Upper lobe of left lung (tissue), 4 donors: ENCODE data around the gene NLRX1.
"Not testable (repeated sequence)": the region's sequence is repeated elsewhere in the genome, so short reads cannot be mapped to it uniquely, and the experiment has no call there.

Source experiments
- EP300 ChIP-seq, 4 donors: sonication (generic); formaldehyde crosslinking; IDR thresholded peaks; one replicate each; pipeline ENCODE4 v1.5.1; 2017; ENCODE audit warnings: antibody characterized with exemption in 4 of 4, control low read depth in 2 of 4
- POLR2A ChIP-seq, 4 donors: fragments of 450-650 bp; IDR thresholded peaks; one replicate each; pipeline ENCODE4 v1.5.1; 2016 to 2017; ENCODE audit warnings: antibody characterized with exemption in 4 of 4, mild to moderate bottlenecking in 2 of 4
- POLR2AphosphoS5 ChIP-seq, 2 donors: sonication (generic); formaldehyde crosslinking; IDR thresholded peaks; one replicate each; pipeline ENCODE4 v1.5.1; 2017; ENCODE audit warnings: antibody characterized with exemption in 2 of 2
- TF ChIP-seq, protein P1 (sequence below), 6 experiments: fragments of 450-650 bp in 4 of 6; fragments of 200-600 bp in 2 of 6; sonication (generic) in 2 of 6; IDR thresholded peaks; one replicate each; pipeline ENCODE4 v1.5.1; 2016 to 2019; ENCODE audit warnings: antibody characterized with exemption in 6 of 6

DNA sequence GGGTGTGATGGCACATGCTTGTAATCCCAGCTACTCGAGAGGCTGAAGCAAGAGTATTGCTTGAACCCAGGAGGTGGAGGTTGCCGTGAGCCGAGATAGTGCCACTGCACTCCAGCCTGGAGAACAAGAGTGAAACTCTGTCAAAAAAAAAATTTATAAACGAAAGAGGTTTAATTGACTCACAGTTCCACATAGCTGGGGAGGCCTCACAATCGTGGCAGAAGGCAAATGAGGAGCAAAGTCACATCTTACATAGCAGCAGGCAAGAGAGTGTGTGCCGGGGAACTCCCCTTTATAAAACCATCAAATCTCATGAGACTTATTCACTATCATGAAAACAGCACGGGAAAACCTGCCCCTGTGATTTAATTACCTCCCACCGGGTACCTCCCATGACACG lies 15.9 kb downstream of the NLRX1 start:
- TF ChIP-seq EP300, POLR2AphosphoS5, POLR2A (IDR thresholded peaks at IDR 0.05): not testable (repeated sequence)
- TF ChIP-seq, protein P1, sequence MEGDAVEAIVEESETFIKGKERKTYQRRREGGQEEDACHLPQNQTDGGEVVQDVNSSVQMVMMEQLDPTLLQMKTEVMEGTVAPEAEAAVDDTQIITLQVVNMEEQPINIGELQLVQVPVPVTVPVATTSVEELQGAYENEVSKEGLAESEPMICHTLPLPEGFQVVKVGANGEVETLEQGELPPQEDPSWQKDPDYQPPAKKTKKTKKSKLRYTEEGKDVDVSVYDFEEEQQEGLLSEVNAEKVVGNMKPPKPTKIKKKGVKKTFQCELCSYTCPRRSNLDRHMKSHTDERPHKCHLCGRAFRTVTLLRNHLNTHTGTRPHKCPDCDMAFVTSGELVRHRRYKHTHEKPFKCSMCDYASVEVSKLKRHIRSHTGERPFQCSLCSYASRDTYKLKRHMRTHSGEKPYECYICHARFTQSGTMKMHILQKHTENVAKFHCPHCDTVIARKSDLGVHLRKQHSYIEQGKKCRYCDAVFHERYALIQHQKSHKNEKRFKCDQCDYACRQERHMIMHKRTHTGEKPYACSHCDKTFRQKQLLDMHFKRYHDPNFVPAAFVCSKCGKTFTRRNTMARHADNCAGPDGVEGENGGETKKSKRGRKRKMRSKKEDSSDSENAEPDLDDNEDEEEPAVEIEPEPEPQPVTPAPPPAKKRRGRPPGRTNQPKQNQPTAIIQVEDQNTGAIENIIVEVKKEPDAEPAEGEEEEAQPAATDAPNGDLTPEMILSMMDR (IDR thresholded peaks at IDR 0.05) = not testable (repeated sequence)
